ENCODE results near the gene EFTUD2. TPM values are rescaled to one million over a fixed set of nuclear protein-coding genes. Genes with fewer than 3 reads are reported as not detected.

EFTUD2 gene
- total RNA-seq, 1 experiment from 2014 or later, result 150 TPM

DNA sequence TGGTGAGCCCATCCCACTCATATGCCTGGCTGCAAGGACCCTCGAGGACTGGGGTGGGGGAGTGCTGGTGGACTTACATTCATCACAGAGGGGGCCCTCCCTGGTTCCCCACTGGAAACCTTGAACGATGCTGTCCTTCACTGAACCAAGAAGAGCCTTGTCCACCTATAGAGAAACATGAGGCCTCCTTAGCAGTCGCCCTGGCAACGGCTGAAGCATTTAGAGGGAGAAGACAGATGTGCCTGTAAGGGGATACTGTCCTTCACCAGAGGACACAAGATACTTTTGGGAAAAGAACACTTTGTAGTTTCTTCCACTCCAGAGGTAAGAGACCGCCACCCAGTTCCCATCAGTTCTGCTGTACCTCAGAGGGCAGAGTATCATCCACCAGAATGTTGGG, 45.1 kb downstream of the EFTUD2 start:
- BruUV-seq (replicated peaks), result no TSS peak
- Histone ChIP-seq H3K9me3 (ENCODE audit: control insufficient read depth in 1 of 2, insufficient read depth in 1 of 2, low read depth in 1 of 2, low read length in 2 of 2) (no peaks in the 10 kb centered on the region), H3K79me2 (ENCODE audit: insufficient read depth, low read length) (no peaks in the 10 kb centered on the region), H3K36me3 (ENCODE audit: control insufficient read depth in 1 of 2, insufficient read depth in 2 of 2, low read length in 2 of 2) (peaks cover 35 to 71% of the 10 kb centered on the region in 2 experiments), H3K27me3 (ENCODE audit: insufficient read depth, low read length) (no peaks in the 10 kb centered on the region), H3K4me3 (replicated peaks in 1 of 2; ENCODE audit: low read depth in 1 of 2, low read length in 2 of 2) (no peak overlapping the region), H3K4me1 (ENCODE audit: control insufficient read depth in 1 of 2, insufficient read depth in 2 of 2, low read length in 2 of 2) (peaks cover 0 to 6% of the 10 kb centered on the region in 2 experiments; a peak in 1 of 4 replicates), H3K9me2 (ENCODE audit: insufficient read depth) (no peaks in the 10 kb centered on the region), H4K20me1 (ENCODE audit: insufficient read depth) (no peaks in the 10 kb centered on the region), H3K27ac (ENCODE audit: low read depth, low read length) (no peak overlapping the region), H3K4me2 (ENCODE audit: low read length) (no peak overlapping the region), H2AFZ (ENCODE audit: low read depth, low read length, poor library complexity, severe bottlenecking) (no peak overlapping the region), H3K9ac (ENCODE audit: low read length) (no peak overlapping the region)
- ChIA-PET CTCF (no interaction called here), RAD21 (ENCODE audit: low non-redundant PET in 1 of 2, low total read pairs in 2 of 2, uncharacterized antibody in 2 of 2, unreplicated experiment in 2 of 2) (no interaction called here), POLR2A (no interaction called here)
- no peak for DNase-seq (ENCODE audit: low read depth, low spot score)
- intact Hi-C loops (cut with micrococcal nuclease), result no loop called here
- no peak for TF ChIP-seq CBX3 (IDR thresholded peaks at IDR 0.05; ENCODE audit: low read depth)
- no peak for ATAC-seq

DNA sequence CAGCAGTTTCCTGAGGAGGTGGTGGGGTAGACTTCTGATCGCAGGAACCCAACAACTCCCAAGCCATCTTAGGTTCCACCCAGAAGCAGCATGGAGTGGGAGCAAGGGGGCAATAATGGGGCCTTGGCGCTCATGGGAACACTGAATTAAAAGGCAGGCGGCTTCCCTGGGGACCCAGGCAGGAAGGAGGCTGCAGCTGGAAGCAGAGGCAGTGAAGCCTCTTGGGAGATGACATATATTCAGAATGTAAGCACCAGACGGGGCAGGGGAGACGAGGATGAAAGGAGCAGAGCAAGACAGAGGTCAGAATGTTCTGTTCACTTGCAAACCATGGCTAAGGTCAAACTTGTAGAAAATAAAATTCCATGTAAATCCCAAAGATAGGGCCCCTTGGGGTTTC, 48.6 kb downstream of the EFTUD2 start:
- H3K79me2 ChIP-seq (ENCODE audit: insufficient read depth, low read length), result no peaks in the 10 kb centered on the region
- POLR2A ChIA-PET, result no interaction called here
- no peak overlapping the region for H2AFZ ChIP-seq (ENCODE audit: low read depth, low read length, poor library complexity, severe bottlenecking)
- CTCF ChIA-PET, result no interaction called here
- intact Hi-C loops (cut with micrococcal nuclease), result no loop called here
- no peak overlapping the region for H3K9ac ChIP-seq (ENCODE audit: low read length)
- DNase-seq (ENCODE audit: low read depth, low spot score) (no peak), ATAC-seq (no peak)
- H3K4me1 ChIP-seq (ENCODE audit: control insufficient read depth in 1 of 2, insufficient read depth in 2 of 2, low read length in 2 of 2), result peaks cover 0 to 6% of the 10 kb centered on the region in 2 experiments; a peak in 1 of 4 replicates
- RAD21 ChIA-PET (ENCODE audit: low non-redundant PET in 1 of 2, low total read pairs in 2 of 2, uncharacterized antibody in 2 of 2, unreplicated experiment in 2 of 2), result no interaction called here
- peaks cover 23 to 38% of the 10 kb centered on the region in 2 experiments for H3K36me3 ChIP-seq (ENCODE audit: control insufficient read depth in 1 of 2, insufficient read depth in 2 of 2, low read length in 2 of 2)
- no peaks in the 10 kb centered on the region for H3K27me3 ChIP-seq (ENCODE audit: insufficient read depth, low read length)
- H3K9me2 ChIP-seq (ENCODE audit: insufficient read depth), result no peaks in the 10 kb centered on the region
- H3K4me2 ChIP-seq (ENCODE audit: low read length), result no peak overlapping the region
- H3K27ac ChIP-seq (ENCODE audit: low read depth, low read length), result no peak overlapping the region
- H4K20me1 ChIP-seq (ENCODE audit: insufficient read depth), result no peaks in the 10 kb centered on the region
- BruUV-seq (replicated peaks), result TSS peak; percentile 18
- H3K9me3 ChIP-seq (ENCODE audit: control insufficient read depth in 1 of 2, insufficient read depth in 1 of 2, low read depth in 1 of 2, low read length in 2 of 2), result no peaks in the 10 kb centered on the region
- H3K4me3 ChIP-seq (replicated peaks in 1 of 2; ENCODE audit: low read depth in 1 of 2, low read length in 2 of 2), result no peak overlapping the region
- no peak for TF ChIP-seq RAD21 (IDR thresholded peaks at IDR 0.05; ENCODE audit: low read depth)
- TF ChIP-seq ZNF274 (IDR thresholded peaks at IDR 0.05; ENCODE audit: low read depth, low read length), result no peak
- TF ChIP-seq, protein P1, sequence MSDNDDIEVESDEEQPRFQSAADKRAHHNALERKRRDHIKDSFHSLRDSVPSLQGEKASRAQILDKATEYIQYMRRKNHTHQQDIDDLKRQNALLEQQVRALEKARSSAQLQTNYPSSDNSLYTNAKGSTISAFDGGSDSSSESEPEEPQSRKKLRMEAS (IDR thresholded peaks at IDR 0.05), result no peak
- no peak for TF ChIP-seq FOSL1 (IDR thresholded peaks at IDR 0.05; ENCODE audit: low read depth)
- TF ChIP-seq, protein P2, sequence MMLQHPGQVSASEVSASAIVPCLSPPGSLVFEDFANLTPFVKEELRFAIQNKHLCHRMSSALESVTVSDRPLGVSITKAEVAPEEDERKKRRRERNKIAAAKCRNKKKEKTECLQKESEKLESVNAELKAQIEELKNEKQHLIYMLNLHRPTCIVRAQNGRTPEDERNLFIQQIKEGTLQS (IDR thresholded peaks at IDR 0.05), result no peak
- no peak for TF ChIP-seq EGR1 (IDR thresholded peaks at IDR 0.05; ENCODE audit: low read depth)
- TF ChIP-seq SIN3A (IDR thresholded peaks at IDR 0.05; ENCODE audit: low read depth), result no peak
- TF ChIP-seq EZH2 (IDR thresholded peaks at IDR 0.05), result no peak
- TF ChIP-seq, protein P3, sequence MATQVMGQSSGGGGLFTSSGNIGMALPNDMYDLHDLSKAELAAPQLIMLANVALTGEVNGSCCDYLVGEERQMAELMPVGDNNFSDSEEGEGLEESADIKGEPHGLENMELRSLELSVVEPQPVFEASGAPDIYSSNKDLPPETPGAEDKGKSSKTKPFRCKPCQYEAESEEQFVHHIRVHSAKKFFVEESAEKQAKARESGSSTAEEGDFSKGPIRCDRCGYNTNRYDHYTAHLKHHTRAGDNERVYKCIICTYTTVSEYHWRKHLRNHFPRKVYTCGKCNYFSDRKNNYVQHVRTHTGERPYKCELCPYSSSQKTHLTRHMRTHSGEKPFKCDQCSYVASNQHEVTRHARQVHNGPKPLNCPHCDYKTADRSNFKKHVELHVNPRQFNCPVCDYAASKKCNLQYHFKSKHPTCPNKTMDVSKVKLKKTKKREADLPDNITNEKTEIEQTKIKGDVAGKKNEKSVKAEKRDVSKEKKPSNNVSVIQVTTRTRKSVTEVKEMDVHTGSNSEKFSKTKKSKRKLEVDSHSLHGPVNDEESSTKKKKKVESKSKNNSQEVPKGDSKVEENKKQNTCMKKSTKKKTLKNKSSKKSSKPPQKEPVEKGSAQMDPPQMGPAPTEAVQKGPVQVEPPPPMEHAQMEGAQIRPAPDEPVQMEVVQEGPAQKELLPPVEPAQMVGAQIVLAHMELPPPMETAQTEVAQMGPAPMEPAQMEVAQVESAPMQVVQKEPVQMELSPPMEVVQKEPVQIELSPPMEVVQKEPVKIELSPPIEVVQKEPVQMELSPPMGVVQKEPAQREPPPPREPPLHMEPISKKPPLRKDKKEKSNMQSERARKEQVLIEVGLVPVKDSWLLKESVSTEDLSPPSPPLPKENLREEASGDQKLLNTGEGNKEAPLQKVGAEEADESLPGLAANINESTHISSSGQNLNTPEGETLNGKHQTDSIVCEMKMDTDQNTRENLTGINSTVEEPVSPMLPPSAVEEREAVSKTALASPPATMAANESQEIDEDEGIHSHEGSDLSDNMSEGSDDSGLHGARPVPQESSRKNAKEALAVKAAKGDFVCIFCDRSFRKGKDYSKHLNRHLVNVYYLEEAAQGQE (IDR thresholded peaks at IDR 0.05; ENCODE audit: low read depth), result no peak
- TF ChIP-seq POLR2A (IDR thresholded peaks at IDR 0.05; ENCODE audit: borderline replicate concordance, extremely low read depth, insufficient read depth, insufficient read length), result no peak
- TF ChIP-seq, protein P4, sequence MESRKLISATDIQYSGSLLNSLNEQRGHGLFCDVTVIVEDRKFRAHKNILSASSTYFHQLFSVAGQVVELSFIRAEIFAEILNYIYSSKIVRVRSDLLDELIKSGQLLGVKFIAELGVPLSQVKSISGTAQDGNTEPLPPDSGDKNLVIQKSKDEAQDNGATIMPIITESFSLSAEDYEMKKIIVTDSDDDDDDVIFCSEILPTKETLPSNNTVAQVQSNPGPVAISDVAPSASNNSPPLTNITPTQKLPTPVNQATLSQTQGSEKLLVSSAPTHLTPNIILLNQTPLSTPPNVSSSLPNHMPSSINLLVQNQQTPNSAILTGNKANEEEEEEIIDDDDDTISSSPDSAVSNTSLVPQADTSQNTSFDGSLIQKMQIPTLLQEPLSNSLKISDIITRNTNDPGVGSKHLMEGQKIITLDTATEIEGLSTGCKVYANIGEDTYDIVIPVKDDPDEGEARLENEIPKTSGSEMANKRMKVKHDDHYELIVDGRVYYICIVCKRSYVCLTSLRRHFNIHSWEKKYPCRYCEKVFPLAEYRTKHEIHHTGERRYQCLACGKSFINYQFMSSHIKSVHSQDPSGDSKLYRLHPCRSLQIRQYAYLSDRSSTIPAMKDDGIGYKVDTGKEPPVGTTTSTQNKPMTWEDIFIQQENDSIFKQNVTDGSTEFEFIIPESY (IDR thresholded peaks at IDR 0.05; ENCODE audit: extremely low read depth, insufficient replicate concordance, low read length), result no peak
- no peak for TF ChIP-seq SRF (IDR thresholded peaks at IDR 0.05; ENCODE audit: low read depth)
- TF ChIP-seq, protein P5, sequence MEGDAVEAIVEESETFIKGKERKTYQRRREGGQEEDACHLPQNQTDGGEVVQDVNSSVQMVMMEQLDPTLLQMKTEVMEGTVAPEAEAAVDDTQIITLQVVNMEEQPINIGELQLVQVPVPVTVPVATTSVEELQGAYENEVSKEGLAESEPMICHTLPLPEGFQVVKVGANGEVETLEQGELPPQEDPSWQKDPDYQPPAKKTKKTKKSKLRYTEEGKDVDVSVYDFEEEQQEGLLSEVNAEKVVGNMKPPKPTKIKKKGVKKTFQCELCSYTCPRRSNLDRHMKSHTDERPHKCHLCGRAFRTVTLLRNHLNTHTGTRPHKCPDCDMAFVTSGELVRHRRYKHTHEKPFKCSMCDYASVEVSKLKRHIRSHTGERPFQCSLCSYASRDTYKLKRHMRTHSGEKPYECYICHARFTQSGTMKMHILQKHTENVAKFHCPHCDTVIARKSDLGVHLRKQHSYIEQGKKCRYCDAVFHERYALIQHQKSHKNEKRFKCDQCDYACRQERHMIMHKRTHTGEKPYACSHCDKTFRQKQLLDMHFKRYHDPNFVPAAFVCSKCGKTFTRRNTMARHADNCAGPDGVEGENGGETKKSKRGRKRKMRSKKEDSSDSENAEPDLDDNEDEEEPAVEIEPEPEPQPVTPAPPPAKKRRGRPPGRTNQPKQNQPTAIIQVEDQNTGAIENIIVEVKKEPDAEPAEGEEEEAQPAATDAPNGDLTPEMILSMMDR (IDR thresholded peaks at IDR 0.05 in 2 of 3, conservative IDR thresholded peaks at IDR 0.05 in 1 of 3; ENCODE audit: borderline replicate concordance in 1 of 3, insufficient read depth in 1 of 3, low read depth in 2 of 3, low read length in 2 of 3), result no peak
